ENCODE measurements around the gene SLC9A6.

The SLC9A6 gene

DNA sequence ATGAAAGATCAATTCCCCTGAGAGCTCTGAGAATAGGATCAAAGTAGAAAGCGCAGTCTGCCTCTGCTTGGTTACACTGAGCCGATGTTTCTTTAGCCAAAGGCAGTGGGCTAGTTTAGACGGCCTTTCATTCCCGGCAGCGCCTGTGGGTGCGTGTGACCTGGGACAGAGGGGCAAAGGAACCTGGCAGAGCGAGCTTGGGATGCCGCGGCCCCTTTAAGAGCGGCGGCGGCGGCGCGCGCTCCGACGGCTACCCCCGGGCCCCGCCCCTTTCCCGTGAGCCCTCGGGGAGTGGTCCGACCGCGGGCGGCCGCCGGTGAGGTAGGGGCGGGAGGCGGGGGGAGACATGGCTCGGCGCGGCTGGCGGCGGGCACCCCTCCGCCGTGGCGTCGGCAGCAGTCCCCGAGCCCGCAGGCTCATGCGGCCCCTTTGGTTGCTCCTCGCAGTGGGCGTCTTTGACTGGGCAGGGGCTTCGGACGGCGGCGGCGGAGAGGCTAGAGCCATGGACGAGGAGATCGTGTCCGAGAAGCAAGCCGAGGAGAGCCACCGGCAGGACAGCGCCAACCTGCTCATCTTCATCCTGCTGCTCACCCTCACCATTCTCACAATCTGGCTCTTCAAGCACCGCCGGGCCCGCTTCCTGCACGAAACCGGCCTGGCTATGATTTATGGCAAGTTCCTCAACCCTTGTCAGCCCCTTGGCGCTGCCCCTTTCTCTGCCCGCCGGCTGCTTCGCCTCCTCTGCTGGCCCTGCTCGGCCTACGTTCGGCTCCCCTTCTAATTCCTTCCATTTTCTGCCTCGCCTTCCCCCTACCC, at the start of gene SLC9A6:
Gene SLC9A6, plus strand, starts transcription at position 279 of the 816 bp plus-strand sequence. Its CDS starts 224 bp downstream, at position 503.
- DNase-seq, result peak; percentile 67

DNA sequence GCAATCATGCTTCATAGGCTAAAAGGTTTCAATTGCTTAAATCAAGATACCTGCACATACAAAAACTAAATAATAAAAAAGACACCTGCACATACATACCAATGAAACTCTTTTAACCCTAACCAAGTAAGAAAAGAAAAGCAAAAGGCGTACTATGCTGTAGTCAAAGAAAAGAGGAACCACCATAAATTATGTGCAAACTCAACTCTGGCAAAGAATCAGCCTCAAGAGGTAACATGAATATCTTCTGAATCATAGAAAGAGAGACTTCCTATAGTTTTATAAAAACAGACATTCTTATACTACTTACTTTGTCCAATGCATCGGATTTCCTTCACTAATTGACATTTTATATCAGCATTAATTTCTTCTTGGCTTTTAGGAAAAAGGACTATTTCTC, 40.7 kb upstream of the SLC9A6 start:
- DNase-seq, result no peak

GRCh38 chrX:135951291-135951690, 33.9 kb upstream of the SLC9A6 start:
- DNase-seq, result no peak

- DNase-seq, result no peak
Measured at GRCh38 chrX:135973025-135973547, 12.1 kb upstream of the SLC9A6 start.

- peak; percentile 87 for DNase-seq
Measured at GRCh38 chrX:135973548-135974278, 11.5 kb upstream of the SLC9A6 start, which contains the start of gene MMGT1. Gene MMGT1, minus strand, starts transcription at chrX:135973988. Its CDS starts 313 bp downstream, at chrX:135973675.

- peak; percentile 75 for DNase-seq
Measured at GRCh38 chrX:135974279-135974856, 10.9 kb upstream of the SLC9A6 start.

DNA sequence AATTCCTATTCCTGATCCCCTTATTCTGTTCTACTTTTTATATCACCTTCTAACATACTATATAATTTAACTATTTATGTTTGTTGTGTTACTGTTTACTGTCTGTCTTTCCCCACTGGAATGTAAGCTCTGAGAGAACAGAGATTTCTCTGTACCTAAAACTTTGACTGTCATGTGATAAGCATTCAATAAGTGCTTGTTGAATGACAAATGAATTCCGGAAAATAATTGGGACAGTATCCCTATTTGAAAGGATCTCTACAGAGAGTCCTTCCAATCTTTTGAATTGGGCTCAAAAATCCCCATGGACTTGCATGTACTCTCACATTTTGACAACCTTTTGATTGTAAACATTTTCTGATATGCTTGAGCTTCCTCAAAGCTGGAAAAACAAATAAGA, 9.8 kb upstream of the SLC9A6 start:
- DNase-seq, result no peak

GRCh38 chrX:135977611-135978010, 7.6 kb upstream of the SLC9A6 start:
- DNase-seq, result no peak

GRCh38 chrX:135981010-135981409, 4.2 kb upstream of the SLC9A6 start:
- no peak for DNase-seq

DNA sequence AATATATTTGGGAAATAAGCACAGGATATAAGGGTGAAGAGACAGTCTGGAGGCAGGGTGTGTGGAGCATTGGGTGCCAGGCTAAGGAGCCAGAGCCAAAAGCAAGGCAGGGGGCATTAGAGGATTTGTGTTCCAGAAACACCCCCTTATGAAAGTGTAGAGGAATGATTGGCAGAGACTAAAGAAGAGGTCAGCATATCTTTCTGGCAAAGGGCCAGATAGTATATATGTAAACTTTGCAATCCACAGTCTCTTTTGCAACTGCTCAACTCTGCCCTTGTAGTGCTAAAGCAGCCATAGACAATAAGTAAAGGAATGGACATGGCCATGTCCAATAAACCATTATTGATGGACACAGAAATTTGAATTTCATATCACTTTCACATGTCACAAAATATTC, 3.6 kb upstream of the SLC9A6 start:
- DNase-seq, result no peak

GRCh38 chrX:135982860-135983259, 2.4 kb upstream of the SLC9A6 start:
- no peak for DNase-seq

- DNase-seq, result no peak
Measured at GRCh38 chrX:135984256-135984655, 979 bp upstream of the SLC9A6 start.

DNA sequence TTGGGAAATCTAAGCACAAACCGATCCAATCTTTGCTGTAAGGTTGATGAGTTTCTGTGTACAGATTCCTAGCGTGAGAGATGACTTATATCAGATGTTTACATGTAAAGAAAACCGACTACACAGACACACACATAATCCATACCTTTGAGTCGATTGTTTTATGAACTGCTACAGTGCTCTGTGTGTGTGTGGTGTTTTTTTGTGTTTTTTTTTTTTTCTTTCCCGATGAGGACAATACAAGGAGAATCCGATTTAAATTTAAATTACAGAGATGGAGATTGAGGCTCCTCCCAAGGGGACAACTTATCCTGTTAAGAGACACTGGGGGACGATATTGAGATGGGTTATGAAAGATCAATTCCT, 461 bp upstream of the SLC9A6 start:
- no peak for DNase-seq

- no peak for DNase-seq
Measured at GRCh38 chrX:135985973-135986310, 707 bp downstream of the SLC9A6 start.

- DNase-seq, result no peak
Measured at GRCh38 chrX:135988245-135988644, 3.0 kb downstream of the SLC9A6 start.

- no peak for DNase-seq
Measured at GRCh38 chrX:136015016-136015415, 29.8 kb downstream of the SLC9A6 start.

- DNase-seq, result no peak
Measured at GRCh38 chrX:136016881-136017280, 31.6 kb downstream of the SLC9A6 start.

DNA sequence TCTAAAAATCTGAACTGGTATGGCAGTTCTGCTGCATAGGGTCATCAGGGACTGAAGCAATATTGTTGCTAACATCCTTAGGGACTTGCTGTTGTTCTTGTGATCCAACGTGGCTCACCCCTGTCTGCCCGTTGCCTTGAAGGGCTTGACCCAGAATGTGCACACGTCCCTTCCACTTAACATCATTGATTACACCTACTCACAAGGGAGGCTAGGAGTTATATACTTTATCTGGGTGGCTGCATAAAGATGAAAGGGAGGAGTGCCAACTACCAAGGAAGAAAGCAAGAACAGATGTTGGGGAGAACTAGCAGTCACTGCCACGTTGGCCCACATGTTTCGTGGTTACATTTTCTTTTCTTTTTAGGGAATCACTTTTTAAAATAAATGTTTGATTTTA, 34.0 kb downstream of the SLC9A6 start:
- DNase-seq, result no peak

GRCh38 chrX:136021160-136021559, 35.9 kb downstream of the SLC9A6 start:
- DNase-seq, result no peak

DNA sequence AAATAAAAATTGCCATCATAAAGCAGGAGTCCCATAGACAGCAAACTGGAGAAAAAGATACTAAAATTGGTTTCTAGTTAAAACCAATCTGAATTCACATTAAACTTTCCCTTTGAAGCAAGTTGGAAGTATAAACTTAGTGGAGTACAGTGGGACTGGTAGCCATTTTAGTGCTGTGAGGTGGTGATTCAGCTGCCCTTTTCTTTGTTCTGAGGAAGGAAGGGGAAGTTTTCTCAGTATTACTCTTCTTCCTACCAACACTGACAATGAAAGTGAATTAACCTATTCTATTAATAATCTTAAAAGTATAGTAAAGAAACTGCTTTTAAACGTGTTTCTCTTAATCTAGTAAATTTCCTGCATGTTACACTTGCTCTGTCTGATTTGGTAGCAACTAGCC, 36.7 kb downstream of the SLC9A6 start:
- DNase-seq, result no peak

DNA sequence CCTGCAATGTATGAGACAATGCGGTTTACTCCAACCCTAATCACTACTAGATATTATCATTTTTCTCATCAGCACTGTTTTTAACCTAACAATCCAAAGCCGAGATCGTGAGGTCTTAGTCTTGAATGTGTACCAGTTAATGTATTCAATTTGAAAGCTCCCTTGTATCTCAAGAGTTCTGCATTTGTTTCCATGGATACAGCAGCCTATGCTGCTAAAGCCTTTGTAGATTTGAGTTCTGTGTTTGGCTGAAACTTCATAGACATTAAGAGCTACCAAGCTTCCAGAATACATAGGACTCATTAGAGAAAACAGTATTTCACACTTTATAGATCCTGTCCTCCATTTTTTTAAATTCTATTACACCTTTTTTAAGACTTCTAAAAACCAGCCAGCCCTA, 39.9 kb downstream of the SLC9A6 start:
- DNase-seq, result no peak

DNA sequence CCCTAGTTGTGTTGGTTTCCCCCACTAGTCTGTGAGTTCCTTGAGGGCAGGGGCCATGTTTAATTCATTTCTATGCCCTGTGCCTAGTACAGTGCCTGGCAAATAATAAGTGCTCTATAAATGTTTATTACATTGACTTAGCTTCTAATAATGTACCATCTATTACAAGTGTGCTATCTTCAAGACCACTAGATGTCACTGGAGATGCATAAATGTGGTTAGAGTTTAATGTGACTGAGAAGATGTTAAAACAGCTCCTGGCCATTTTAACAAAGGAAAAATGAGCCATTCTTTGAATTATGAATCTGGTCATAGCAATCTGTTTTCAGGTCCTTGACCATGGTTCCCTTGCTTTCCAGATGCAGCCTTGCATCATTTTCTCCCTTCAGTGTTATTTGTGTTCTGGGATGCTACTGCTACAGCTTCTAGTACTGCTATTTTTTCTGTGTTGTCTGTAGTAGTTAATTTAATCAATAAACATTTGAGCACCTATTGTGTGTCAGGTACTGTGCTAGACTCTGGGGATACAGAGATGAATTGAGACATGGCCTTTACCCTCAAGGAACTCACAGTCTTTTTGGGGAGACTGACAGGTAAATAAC, 43.2 kb downstream of the SLC9A6 start:
- DNase-seq, result no peak

DNA sequence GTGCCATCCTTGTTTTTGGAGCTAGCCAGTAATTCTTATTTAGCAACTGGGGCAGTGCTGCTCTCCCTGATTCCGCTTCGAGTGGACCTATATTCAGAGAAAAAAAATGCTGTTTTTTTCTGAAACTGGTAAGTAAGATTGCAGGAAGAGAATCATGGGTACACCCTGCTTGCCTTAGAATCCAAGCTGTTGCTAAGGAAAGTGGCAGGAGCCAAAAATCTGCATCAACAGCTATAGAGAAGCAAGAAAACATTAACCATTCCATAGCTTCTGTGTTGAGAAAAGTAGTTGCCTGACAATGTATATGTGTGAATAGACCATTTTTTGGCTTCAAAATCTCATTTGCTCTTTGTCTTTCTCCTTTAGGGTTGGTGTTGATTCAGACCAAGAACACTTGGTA, 44.5 kb downstream of the SLC9A6 start:
- no peak for DNase-seq

Data from CD4-positive, alpha-beta T cell treated with Interferon gamma for 1 hour (primary cell).